Measurements from ENCODE around the gene MET. TPM values are rescaled to one million over a fixed set of nuclear protein-coding genes. Genes with fewer than 3 reads are reported as not detected.
"Not testable (repeated sequence)": the region's sequence is repeated elsewhere in the genome, so short reads cannot be mapped to it uniquely, and the experiment has no call there.

Gene MET
- total RNA-seq, 3 donors from 2014 or later: 15.6 to 35.1 (median 31.0) TPM

DNA sequence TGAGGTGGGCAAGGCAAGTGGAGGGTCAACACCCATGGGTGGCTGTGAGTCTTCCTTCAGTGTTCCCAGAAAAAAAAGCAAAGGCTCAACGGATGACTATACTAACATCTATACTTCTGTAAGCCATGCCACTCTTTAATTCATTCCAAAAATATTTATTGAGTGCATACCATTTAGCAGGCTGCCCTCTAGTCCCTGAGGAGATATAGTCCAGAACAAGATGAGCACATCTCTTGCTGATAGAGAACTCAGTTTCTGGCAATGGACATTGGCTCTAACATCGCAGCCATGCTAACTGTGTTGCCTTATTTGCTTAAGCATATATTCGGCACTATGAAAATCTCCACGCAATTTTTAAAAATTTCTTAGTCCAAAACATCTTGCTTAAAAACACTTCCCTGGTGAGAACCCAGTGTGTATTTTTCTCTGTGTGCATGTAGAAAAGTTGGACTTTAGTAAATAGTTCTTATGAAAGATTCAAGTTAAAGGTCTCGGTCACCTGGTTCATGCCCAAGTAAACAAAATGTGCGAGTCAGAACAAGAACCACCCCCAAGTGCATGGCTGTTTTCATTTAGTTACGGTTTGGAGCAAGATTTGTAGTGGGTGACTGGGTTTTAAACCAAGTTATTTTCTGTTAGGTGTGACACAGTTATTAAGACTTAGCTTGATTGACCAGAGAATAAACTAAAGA, 69.8 kb downstream of the MET start:
- no peaks in the 10 kb centered on the region for H3K36me3 ChIP-seq (ENCODE audit: low read depth)
- ATAC-seq (no peak), DNase-seq (no peak)
- intact Hi-C loops (cut with DNase I, micrococcal nuclease): no loop called here
- no peaks in the 10 kb centered on the region for H3K4me1 ChIP-seq (ENCODE audit: low read depth)
- H3K9me3 ChIP-seq: peaks cover 3% of the 10 kb centered on the region
- H3K4me3 ChIP-seq: no peak overlapping the region
- TF ChIP-seq, protein P1, sequence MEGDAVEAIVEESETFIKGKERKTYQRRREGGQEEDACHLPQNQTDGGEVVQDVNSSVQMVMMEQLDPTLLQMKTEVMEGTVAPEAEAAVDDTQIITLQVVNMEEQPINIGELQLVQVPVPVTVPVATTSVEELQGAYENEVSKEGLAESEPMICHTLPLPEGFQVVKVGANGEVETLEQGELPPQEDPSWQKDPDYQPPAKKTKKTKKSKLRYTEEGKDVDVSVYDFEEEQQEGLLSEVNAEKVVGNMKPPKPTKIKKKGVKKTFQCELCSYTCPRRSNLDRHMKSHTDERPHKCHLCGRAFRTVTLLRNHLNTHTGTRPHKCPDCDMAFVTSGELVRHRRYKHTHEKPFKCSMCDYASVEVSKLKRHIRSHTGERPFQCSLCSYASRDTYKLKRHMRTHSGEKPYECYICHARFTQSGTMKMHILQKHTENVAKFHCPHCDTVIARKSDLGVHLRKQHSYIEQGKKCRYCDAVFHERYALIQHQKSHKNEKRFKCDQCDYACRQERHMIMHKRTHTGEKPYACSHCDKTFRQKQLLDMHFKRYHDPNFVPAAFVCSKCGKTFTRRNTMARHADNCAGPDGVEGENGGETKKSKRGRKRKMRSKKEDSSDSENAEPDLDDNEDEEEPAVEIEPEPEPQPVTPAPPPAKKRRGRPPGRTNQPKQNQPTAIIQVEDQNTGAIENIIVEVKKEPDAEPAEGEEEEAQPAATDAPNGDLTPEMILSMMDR (IDR thresholded peaks at IDR 0.05): no peak

GRCh38 chr7:116742641-116743040, 70.6 kb downstream of the MET start:
- DNase-seq (no peak), ATAC-seq (no peak)
- intact Hi-C loops (cut with DNase I, micrococcal nuclease): no loop called here
- H3K9me3 ChIP-seq: peaks cover 3% of the 10 kb centered on the region
- H3K36me3 ChIP-seq (ENCODE audit: low read depth): no peaks in the 10 kb centered on the region
- no peak overlapping the region for H3K4me3 ChIP-seq
- TF ChIP-seq, protein P1 (IDR thresholded peaks at IDR 0.05): no peak
- no peaks in the 10 kb centered on the region for H3K4me1 ChIP-seq (ENCODE audit: low read depth)

DNA sequence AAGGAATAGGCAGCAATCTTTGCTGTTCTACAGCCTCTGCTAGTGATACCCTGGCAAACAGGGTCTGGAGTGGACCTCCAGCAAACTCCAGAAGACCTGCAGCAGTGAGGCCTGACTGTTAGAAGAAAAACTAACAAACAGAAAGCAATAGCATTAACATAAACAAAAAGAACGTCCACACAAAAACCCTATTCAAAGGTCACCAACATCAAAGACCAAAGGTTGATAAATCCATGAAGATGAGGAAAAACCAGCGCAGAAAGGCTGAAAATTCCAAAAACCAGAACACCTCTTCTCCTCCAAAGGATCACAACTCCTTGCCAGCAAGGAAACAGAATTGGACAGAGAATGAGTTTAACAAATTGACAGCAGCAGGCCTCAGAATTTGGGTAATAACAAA, 71.8 kb downstream of the MET start:
- H3K4me3 ChIP-seq; H3K9me3 ChIP-seq; ATAC-seq; H3K36me3 ChIP-seq (ENCODE audit: low read depth); intact Hi-C loops (cut with DNase I, micrococcal nuclease); DNase-seq; H3K4me1 ChIP-seq (ENCODE audit: low read depth): not testable (repeated sequence)

DNA sequence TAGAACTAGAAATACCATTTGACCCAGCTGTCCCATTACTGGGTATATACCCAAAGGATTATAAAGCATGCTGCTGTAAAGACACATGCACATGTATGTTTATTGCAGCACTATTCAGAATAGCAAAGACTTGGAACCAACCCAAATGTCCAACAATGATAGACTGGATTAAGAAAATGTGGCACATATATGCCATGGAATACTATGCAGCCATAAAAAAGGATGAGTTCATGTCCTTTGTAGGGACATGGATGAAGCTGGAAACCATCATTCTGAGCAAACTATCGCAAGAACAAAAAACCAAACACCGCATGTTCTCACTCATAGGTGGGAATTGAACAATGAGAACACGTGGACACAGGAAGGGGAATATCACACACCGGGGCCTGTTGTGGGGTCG, 74.4 kb downstream of the MET start:
- H3K9me3 ChIP-seq; DNase-seq; H3K4me3 ChIP-seq; intact Hi-C loops (cut with DNase I, micrococcal nuclease); H3K36me3 ChIP-seq (ENCODE audit: low read depth); ATAC-seq; H3K4me1 ChIP-seq (ENCODE audit: low read depth): not testable (repeated sequence)

DNA sequence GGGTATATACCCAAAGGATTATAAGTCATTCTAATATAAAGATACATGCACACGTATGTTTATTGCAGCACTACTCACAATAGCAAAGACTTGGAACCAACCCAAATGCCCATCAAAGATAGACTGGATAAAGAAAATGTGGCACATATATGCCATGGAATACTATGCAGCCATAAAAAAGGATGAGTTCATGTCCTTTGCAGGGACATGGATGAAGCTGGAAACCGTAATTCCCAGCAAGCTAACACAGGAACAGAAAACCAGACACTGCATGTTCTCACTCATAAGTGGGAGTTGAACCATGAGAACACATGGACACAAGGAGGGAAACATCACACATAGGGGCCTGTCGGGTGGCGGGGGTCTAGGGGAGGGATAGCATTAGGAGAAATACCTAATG, 79.1 kb downstream of the MET start:
- DNase-seq; intact Hi-C loops (cut with DNase I, micrococcal nuclease); H3K9me3 ChIP-seq; H3K4me1 ChIP-seq (ENCODE audit: low read depth); H3K4me3 ChIP-seq; H3K36me3 ChIP-seq (ENCODE audit: low read depth); ATAC-seq: not testable (repeated sequence)

DNA sequence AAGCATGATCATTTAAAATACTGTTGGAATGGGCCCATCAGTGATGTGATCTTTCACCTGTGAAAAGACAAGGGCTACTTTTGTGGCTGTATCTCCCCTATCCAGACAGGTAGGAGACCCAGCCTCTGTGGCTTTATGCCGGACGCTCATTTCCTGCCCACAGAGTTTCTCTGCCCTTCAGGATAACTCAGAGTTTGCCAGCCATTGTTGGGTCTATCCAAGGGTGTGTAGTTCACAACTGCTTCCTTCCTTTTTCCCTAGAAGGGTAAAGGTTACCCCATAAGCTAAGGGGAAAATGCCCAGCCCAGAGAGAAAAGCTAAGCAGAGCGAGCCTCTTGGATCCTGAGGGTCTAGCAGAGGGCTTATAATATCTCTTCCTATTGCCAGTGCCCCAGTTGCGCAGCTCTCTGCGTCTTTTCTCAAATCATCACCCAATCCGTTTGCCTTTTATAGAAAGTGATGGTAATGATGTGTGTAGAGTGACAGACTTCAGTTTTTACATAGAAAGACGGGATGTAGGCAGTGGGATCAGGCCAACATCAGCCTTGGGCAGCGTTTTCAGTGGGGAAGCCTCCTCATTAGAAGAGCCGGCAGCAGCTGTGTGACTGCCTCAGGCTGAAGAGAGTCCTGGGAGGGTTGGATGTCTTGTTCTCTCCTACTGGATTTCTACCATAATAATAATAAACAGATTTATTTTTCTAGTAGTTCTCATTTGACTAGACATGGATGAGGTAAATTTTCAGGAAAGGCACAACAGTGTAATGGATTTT, 80.5 kb downstream of the MET start:
- Histone ChIP-seq H3K9me3 (no peaks in the 10 kb centered on the region), H3K4me3 (no peak overlapping the region), H3K36me3 (ENCODE audit: low read depth) (no peaks in the 10 kb centered on the region), H3K4me1 (ENCODE audit: low read depth) (no peaks in the 10 kb centered on the region)
- no peak for ATAC-seq
- intact Hi-C loops (cut with DNase I, micrococcal nuclease): no loop called here
- no peak for DNase-seq
- TF ChIP-seq, protein P1 (IDR thresholded peaks at IDR 0.05): no peak

DNA sequence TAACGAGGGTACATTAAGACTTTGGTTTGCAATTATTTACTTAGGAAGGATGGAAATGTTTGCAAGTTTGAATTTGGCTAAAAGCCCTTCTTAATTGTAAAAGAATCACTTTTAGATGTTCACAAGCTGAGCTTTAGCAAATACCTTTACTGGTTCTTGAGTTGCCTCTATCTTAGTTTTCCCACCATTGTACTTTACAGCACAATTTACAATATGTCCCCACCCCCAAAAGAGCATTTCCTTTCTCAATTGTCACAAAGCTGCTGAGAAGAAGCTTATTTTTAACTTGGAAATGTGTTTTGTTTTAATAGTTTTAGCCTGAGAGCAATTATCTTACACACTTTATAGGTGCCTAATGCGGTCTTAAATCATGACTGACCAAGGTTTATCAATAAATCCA, 81.1 kb downstream of the MET start:
- TF ChIP-seq, protein P1 (IDR thresholded peaks at IDR 0.05): no peak
- ATAC-seq (no peak), DNase-seq (no peak)
- Histone ChIP-seq H3K36me3 (ENCODE audit: low read depth) (no peaks in the 10 kb centered on the region), H3K9me3 (no peaks in the 10 kb centered on the region), H3K4me1 (ENCODE audit: low read depth) (no peaks in the 10 kb centered on the region), H3K4me3 (no peak overlapping the region)
- intact Hi-C loops (cut with DNase I, micrococcal nuclease): no loop called here

All from mucosa of descending colon (tissue), 3 donors.